ENCODE data around the gene SMAP2.
"Not testable (repeated sequence)": the region's sequence is repeated elsewhere in the genome, so short reads cannot be mapped to it uniquely, and the experiment has no call there.

SMAP2 gene

DNA sequence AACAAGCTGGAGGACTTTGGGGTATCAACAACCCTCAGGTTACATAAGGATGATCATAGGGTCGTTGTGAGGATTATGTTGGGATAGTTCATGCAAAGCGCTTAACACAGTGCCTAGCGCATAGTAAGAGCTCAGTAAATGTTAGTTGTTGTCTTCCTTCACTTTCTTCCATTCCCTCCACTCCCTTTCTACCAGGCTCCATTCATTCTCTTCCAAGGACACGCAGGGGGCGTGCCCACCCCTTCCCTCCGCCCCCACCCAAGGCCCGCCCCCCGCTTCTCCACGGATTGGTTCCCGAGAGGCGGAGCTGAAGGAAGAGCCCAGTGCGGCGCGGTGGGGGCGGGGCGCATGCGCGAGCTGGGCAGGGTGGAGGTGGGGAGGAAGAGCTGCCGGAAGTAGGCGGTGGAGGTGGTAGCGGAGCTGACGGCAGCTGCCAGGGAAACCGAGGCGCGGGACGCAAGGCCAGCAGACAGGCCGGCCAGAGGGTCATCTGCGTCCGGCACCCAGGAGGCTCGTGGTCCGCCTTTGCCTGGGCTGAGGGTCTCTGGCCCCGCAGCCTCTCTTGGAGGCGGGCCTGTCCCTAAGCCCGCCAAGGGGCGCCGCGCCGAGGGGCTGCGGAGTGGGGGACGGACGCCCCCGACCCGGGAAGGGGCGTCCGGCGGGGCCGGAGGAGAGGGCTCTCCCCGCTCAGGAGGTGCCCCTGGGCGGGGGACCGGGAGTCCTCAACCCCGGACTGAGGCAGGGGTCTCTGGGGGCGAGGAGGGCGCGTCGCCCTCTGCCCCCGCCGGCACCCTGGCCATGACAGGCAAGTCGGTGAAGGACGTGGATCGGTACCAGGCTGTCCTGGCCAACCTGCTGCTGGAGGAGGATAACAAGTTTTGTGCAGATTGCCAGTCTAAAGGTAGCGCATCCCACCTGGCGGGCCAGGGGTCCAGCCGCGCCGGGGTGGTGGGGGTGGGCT is at the start of gene SMAP2:
SMAP2 (plus strand) TSS at position 405 of the 961 bp plus-strand sequence; CDS start at position 799, 394 bp downstream.
- DNase-seq = peak; percentile 96

DNA sequence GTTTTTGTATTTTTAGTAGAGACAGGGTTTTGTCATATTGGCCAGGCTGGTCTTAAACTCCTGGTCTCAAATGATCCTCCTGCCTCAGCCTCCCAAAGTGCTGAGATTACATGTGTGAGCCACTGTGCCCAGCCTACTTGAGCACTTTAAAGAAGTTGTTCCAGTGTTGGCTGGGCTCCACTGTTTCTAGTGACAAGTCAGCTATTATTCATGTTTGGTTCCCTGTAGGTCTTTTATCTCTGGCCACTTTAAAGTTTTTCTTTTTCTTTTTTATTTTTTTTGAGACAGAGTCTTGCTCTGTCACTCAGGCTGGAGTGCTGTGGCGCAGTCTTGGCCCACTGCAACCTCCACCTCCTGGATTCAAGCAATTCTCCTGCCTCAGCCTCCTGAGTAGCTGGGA is 42.1 kb upstream of the SMAP2 start:
- not testable (repeated sequence) for DNase-seq

DNA sequence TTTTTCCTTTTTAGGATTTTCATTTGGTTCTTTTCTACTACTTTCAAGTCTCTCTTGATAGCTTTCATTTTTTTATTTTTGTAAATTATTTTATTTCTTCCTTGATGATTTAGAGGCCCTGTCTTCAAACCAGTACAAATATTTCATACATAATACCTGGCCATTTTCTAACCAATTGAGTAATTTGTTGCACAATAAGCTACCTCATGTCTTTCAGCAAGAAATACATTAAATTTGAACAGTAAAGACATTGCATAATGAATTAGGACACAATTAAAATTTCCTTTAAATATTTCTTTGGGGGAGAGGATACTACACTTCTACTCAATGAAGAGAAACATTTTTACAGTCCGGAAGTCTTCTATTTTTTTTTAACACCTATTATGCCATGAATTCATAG is 40.8 kb upstream of the SMAP2 start:
- no peak for DNase-seq

DNA sequence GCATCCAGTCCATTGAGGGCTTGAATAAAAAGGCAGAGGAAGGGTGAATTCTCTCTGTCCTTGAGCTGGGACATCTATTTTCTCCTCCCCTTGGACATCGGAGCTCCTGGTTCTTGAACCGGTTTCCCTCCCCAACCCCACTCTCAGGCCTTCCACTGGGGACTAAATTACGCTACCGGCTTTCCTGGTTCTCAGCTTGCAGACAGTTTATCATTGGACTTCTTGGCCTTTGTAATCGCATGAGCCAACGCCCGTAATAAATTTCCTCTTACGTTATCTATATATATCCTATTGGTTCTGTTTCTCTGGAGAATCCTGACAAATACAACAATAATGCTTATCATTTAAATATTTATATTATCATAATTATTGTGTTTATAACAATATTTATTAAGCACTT is 36.1 kb upstream of the SMAP2 start:
- no peak for DNase-seq

DNA sequence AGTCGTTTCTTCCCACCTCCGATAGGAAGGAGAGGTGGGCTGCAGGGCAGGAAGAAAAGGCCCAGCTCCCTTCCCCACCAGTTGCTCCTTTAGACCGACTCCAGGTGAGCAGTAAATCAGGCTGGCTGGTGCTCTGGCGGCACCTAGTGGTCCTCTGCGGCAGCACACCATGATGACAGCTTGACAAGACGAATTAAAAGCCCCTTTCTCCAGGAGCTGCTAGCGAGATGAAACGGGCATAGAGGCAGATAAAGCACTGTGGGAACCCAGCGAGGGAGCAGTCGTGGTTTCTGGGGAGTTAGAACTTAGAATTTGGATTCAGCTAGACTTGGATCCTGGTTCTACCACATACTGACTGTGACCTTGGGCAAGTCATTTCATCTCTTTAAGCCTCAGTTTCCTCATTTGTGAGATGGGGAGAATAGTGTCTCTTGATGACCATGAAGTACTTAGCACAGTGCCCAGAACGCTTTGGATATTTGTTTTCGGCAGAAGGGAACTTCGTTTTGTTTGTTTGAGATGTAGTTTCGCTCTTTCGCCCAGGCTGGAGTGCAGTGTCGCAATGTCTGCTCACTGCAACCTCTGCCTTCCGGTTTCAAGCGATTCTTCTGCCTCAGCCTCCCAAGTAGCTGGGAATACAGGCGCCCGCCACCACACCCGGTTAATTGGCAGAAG is 34.6 kb upstream of the SMAP2 start:
- peak; percentile 93 for DNase-seq

DNA sequence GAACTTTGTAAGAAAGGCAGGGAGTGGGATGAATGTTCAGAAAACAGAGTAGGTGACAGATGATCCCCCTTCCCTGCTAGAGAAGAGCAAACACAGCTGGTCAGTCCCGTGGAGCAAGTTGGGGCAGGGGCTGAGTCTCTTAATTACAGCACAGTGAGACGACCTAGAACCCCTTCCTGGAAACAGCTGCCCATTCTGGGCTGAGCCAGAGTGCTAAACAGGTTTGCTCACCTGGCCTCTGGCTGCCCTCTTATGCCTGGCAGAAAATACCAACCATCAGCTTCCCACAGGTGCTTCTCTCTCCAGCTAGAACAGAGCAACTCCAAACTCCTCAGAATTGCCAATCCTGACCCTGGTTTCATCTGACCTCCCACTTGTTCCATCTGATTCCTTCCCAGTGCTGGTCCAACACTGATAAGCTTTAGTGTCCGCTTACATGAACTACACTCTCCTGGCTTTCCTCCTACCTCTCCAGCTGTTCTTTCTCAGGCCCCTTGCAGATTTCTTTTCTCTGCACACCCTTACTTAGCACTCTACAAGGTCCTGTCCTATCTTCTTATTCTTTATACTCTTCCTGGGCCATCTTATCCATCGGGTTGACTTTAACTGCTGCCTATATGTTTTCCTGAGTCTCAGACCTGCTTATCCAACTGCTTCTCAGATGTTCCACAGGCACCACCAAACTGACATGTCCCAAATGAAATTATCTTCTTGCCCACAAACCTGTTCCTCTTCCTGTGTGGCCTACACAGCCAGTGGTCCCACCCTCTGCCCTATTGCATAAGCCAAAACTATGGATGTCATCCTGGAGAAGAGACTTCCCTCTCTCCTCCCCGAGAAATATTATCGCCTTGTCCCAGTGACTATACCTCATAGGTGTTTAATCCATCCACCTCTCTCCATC is 33.9 kb upstream of the SMAP2 start:
- no peak for DNase-seq

DNA sequence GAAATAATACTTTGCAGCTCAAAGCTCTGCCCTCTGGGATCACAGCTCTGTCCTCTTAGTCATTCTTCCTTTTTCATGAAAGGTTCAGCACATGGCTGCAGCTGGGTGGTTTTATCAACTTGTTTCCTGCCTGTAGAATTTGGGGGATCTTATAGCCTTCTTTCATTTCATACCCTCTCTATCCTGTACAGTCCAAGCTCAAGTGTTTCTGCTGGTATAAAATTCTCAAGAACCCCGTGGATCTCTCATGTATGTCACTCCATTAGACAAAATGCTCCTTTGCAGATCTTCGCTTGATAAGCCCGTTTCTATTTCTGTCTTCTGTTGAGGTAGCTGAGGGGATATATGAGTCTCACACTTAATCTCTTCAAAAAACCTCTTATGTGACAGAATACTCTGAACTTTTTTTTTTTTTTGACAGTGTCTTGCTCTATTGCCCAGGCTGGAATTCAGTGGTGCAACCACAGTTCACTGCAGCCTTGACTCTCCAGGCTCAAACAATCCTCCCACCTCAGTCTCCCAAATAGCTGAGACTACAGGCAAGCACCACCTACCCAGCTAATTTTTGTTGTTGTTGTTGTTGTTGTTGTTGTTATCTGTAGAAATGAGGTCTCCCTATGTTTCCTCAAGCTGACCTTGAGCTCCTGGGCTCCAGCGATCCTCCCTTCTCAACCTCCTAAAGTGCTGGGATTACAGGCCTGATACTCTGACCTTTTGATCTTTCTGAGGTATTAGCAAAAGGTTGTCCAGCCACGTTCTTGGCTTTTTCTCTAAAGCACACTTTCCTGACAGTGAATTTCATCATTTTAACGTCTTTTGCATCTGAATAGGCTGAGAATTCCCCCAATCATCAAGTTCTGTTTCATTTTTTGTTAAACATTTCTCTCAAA is 31.8 kb upstream of the SMAP2 start:
- DNase-seq = peak in 1 of 2 donors; percentile 22

DNA sequence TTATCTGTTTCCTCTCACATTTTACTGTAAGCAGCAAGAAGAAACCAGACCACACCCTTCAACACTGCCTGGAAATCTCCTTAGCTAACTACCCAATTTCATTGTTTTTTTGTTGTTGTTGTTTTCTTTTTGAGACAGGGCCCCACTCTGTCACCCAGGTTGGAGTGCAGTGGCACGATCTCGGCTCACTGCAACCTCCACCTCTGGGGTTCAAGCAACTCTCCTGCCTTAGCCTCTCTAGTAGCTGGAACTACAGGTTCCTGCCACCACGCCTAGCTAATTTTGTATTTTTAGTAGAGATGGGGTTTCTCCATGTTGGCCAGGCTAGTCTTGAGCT is 31.2 kb upstream of the SMAP2 start:
- not testable (repeated sequence) for DNase-seq

DNA sequence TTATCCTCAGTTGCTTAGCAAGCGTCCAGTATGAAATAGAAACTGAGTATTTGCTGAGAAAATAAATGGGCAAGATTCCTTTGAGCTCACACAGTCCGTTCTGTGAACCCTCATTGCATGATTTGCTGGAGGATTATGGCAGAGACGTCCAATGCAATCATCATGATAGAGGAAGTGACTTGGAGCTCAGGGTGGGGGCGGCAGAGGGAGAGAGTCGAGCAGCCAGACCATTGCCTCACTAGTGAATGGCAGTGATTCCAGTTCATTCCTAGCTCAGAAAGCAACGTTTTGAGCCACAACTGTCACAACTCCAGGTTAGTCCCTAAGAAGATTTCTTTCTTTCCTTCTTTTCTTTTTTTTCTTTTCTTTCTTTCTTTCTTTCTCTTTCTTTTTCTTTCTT is 28.9 kb upstream of the SMAP2 start:
- peak; percentile 27 to 65 for DNase-seq

DNA sequence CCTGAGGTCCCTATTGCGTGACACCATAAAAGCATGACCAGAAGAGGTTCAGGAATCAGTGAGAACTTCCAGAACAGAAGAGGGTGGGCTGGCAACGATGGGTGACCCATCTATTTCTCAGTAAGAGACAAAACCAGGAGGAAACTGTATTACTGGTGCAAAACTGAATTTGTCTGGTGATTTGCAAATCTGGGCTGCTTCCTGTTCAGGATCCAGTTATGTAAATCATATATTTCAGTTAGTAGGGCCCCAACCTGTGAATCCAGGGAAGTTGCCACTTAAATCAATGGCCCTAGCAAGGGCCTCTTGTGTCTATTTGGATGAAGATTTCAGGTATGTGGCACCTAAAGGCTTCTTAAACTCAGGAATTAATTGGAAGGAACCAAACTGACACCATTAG is 23.1 kb upstream of the SMAP2 start:
- no peak for DNase-seq

DNA sequence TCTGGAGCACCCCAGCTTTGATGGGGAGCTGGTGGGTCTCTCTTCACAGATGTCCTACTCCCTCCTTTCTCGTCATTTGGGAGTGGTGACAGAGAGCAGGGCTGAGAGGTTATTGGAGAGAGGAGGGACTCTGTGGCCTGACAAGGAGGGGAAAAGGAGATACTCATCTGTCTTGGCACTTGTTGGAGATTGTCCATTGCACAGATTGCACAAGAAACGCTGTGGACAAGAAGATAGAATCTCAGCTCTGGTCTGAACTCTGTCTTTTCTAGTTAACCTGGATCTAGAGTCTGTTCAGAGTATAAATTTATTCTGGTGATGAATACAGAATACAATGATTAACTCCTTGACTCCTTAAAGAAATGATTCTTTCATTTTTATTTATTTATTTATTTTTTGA is 22.4 kb upstream of the SMAP2 start:
- DNase-seq = no peak

DNA sequence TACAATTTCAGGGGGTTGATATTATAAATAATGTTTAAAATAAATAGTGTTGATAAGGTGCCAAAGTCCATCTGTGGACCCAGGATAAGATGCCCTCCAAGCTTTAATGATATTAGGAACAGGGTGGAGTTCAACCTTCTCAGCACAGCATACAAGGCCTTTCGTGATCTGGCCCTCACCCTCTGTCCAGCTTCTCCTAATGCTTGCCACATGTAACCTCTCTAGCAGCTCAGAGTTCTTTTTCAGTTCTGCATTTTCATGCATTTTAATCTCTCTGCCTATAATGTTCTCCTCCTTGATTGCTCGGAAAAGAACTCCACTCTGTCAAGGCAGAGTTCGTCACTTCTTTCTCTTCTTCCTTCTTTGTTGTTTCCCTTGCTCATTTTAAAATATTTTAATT is 21.4 kb upstream of the SMAP2 start:
- DNase-seq = peak in 1 of 2 donors; percentile 34

DNA sequence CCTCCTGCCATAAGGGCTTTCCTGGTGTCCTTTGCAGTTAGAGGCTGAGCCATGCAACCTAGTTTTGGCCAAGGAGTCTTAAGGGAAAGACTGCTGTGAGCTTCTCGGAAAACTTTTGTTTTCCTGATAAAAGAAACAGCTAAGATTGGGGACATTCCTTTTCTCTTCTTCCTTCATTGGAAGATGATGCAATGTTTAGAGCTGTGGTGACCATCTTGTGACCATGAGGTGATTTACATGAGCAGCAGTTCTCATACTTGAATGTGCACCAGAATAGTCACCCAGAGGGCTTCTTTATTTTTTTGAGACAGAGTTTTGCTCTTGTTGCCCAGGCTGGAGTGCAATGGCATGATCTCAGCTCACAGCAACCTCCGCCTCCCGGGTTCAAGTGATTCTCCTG is 20.4 kb upstream of the SMAP2 start:
- DNase-seq = no peak

DNA sequence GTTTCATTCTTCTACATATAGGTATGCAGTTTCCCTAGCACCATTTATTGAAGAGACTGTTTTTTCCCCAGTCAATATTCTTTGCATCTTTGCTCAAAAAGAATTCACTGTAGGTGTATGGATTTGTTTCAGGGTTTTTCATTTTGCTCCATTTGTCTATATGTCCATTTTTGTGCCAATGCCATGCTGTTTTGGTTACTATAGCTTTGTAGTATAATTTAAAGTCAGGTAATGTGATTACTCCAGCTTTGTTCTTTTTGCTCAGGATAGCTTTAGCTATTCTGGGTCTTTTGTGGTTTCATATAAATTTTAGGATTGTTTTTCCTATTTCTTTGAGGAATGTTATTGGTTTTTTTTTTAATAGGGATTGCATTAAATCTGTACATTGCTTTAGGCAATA is 15.9 kb upstream of the SMAP2 start:
- DNase-seq = no peak

DNA sequence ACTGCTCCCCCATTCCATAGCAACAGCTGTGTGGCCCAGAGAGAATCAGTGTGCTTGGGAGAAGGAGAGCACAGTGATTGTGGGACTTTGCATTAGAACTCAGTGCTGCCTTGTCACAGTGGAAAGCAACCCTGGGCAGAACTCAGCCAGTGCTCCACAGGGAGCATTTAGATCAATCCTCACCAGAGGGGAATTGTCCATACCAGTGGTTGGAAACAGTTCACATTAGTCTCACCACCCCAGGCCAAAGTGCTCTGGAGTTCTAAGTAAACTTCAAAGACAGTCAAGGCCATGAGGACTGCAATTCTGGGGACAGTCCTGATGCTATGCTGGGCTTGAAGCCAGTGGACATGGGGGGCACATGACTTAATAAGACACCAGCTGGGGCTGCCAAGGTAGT is 12.9 kb upstream of the SMAP2 start:
- no peak for DNase-seq

DNA sequence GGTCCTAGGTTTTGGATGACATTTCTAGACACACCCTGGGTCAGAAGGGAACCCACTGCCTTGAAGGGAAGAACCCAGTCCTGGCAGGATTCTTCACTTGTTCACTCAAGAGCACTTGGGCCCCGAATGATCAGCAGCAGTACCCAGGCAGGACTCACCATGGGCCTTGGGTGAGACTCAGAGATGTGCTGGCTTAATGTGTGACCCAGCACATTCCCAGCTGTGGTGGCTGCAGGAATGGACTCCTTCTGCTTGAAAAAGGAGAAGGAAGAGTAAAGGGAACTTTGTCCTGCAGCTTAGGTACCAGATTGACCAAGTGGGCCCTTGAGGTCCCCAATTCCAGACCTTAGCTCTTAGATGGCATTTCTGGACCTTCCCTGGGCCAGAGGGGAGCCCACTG is 12.3 kb upstream of the SMAP2 start:
- DNase-seq = no peak

DNA sequence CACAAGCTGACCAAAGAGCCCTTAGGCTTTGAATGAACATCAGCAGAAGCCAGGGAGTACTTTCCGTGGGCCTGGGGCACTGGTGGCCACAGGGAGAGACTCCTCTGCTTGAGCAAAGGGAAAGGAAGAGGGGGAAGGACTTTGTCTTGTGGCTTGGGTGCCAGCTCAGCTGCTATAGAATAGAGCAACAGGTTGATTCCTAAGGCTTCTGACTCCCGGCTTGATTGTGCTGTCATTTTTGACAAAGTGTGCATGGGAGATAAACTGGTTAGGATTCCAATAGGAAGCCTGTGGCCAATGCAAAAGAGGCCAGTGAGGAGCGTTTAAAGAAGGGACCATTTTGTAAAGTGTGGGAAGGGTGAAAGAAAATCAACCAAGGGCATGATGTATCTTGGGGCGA is 11.9 kb upstream of the SMAP2 start:
- no peak for DNase-seq

DNA sequence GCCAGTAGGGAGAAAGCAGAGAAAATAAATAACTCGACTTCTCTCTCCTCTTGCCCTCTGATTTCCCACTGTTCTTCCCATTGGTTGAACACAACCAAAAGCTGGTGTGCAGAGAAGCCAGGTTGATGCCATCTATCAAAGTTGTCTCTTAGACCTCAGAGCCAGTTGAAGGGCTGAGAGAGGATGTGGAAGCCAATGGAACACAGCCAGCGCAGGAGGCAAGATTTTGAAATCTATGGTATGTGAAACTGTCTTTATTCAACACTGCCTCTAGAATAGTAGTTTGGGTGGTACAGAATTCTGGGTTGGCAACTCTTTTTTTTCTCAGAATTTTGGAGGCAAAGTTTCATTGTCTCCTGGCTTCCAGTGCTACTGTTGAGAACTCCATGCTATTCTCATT is 11.3 kb upstream of the SMAP2 start:
- no peak for DNase-seq

DNA sequence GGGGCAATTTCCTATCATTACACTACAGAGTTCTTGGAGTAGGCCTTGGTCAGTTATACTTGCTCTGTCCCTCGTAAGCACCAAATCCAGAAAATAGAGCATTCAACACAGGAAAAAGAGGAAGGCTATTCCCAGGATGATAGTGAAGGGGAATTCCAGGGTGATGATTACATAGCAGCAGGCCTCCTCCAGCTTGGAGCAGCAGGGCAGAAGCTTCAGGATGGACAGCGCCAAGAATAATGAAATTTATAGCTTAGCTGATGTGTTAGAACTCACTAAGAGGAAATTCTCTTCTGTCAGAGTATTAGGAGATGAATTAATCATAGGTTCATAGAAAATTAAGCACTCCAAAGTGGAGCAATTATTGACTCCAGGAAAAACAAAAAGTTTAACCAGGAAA is 10.8 kb upstream of the SMAP2 start:
- DNase-seq = no peak

DNA sequence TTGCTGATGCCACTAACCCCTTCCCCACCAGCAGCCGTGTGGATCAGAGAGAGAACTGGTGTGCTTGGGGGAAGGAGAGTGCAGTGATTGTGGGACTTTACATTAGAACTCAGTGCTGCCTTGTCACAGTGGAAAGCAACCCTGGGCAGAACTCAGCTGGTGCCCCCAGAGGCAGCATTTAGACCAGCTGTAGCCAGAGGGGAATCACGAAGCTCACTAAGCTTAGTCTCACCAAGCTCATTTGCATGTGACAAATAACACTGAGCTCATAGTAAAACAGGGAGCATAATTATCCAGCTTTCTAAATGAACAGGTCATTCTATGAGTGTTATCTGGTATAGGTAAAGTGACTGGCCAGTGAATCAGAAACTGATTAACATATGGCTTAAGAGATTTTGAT is 9.8 kb upstream of the SMAP2 start:
- DNase-seq = peak in 1 of 2 donors; percentile 46

DNA sequence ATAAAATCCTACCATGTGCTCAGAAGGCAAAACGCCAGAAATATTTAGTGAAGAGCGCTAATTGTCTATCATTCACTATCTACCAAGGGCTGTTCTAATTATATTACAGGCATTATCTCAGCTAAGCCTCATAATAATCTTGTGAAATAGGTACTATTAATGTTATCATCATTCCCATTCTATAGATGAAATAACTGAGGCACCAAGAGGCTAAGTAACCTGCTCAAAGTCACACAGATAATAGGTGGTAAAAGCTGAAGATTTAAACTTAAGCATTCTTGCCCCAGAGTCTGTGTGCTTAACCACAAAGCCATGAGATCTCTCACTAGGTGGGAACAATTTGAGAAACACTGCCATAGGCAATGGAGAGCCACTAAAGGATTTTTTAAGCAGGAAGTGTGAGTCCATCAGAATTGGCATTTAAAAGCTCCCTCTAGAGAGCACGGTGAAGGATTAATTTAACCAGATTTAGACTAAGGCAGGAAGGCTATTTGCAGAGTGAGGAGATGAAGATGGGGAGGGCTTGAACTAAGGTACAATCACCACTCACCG is 1.7 kb upstream of the SMAP2 start:
- no peak for DNase-seq

All from CD4-positive, alpha-beta T cell treated with Interleukin-4 for 1 hour (primary cell).